HepG2 (cell line): Measurements from ENCODE around the gene TRMT112.

Experiments used
- GTF2F1 ChIP-seq: fragments of 150-350 bp; IDR thresholded peaks from 2 replicates; pipeline ENCODE4 v1.6.1; 2014; ENCODE audit warnings: low read length
- KDM5A ChIP-seq: fragments of 200-600 bp; sonication (generic); IDR thresholded peaks from 2 replicates; pipeline ENCODE4 v1.7.0; 2018; ENCODE audit warnings: antibody characterized with exemption, mild to moderate bottlenecking, low read length, borderline replicate concordance
- NFYB ChIP-seq: sonication (generic); formaldehyde crosslinking; IDR thresholded peaks from 2 replicates; pipeline ENCODE4 v1.4.0; 2020; ENCODE audit warnings: missing genetic modification reagents
- PAXIP1 ChIP-seq: sonication (generic); formaldehyde crosslinking; conservative IDR thresholded peaks from 2 replicates; pipeline ENCODE4 v1.4.0; 2020; ENCODE audit warnings: mild to moderate bottlenecking, missing genetic modification reagents, moderate library complexity
- RNF2 ChIP-seq: fragments of 450-650 bp; conservative IDR thresholded peaks from 2 replicates; pipeline ENCODE4 v1.6.1; 2016; ENCODE audit warnings: low read depth
- TEAD2 ChIP-seq: sonication (generic); formaldehyde crosslinking; IDR thresholded peaks from 2 replicates; pipeline ENCODE4 v1.9.0; 2021; ENCODE audit warnings: missing genetic modification reagents
- ZNF674 ChIP-seq: sonication (generic); formaldehyde crosslinking; IDR thresholded peaks from 2 replicates; pipeline ENCODE4 v1.5.0; 2020; ENCODE audit warnings: low read depth, mild to moderate bottlenecking, missing genetic modification reagents
- TF ChIP-seq, protein P1 (sequence below): sonication (generic); formaldehyde crosslinking; IDR thresholded peaks from 2 replicates; pipeline ENCODE4 v1.5.0; 2020; ENCODE audit warnings: mild to moderate bottlenecking, missing genetic modification reagents, moderate library complexity
- TF ChIP-seq, protein P2 (sequence below): sonication (generic); formaldehyde crosslinking; IDR thresholded peaks from 2 replicates; pipeline ENCODE4 v1.4.0; 2020; ENCODE audit warnings: missing genetic modification reagents
- TF ChIP-seq, protein P3 (sequence below): IDR thresholded peaks from 2 replicates; pipeline ENCODE4 v1.6.1; 2012; ENCODE audit warnings: inconsistent platforms

DNA sequence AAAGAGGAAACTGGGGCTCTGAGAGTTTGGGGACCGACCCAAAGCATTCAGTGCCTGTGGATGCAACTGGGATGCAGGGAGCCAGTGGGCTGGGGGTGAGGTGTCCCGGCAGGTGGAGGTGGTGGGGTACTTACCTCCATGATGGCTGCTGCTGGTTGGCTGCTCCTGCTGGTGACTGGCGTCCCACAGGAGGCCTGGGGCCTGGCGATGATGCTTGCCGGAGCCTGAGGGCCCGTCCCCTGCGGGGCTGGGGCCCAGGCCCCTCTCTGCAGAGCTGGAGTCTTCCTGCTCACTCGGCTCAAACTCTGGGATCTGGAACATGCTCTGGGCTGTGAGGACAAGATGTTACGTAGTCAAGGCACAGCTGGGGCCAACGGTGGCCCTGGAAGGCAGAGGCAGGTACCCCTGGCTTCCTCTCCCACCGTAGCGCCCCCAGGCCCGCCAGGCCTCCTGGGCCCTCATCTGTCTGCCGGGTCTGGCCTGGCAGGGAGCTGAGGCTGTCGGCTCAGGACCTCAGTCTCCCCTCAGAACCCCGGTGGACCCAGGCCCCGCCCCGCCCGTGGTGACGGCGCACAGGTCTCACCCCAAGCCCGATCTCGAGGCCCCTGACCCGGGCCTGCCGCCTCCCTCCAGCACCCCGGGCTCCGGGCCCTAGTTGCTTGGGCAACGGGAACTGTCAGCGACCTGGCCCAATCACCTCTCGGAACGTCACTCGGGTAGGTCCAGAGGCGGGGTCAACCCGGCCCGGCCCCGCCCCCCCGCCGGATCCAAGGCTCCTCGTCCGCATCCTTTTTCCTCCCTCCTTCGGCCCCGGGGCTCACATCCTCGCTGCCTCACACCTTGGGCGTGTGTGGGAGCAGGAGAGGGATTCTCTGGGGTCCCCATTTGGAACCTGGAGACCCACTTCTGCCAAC, 33.1 kb downstream of the TRMT112 start, which contains the start of gene BAD:
- TF ChIP-seq, protein P1, sequence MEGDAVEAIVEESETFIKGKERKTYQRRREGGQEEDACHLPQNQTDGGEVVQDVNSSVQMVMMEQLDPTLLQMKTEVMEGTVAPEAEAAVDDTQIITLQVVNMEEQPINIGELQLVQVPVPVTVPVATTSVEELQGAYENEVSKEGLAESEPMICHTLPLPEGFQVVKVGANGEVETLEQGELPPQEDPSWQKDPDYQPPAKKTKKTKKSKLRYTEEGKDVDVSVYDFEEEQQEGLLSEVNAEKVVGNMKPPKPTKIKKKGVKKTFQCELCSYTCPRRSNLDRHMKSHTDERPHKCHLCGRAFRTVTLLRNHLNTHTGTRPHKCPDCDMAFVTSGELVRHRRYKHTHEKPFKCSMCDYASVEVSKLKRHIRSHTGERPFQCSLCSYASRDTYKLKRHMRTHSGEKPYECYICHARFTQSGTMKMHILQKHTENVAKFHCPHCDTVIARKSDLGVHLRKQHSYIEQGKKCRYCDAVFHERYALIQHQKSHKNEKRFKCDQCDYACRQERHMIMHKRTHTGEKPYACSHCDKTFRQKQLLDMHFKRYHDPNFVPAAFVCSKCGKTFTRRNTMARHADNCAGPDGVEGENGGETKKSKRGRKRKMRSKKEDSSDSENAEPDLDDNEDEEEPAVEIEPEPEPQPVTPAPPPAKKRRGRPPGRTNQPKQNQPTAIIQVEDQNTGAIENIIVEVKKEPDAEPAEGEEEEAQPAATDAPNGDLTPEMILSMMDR (CRISPR knock-in tag): no peak
- TF ChIP-seq, protein P2, sequence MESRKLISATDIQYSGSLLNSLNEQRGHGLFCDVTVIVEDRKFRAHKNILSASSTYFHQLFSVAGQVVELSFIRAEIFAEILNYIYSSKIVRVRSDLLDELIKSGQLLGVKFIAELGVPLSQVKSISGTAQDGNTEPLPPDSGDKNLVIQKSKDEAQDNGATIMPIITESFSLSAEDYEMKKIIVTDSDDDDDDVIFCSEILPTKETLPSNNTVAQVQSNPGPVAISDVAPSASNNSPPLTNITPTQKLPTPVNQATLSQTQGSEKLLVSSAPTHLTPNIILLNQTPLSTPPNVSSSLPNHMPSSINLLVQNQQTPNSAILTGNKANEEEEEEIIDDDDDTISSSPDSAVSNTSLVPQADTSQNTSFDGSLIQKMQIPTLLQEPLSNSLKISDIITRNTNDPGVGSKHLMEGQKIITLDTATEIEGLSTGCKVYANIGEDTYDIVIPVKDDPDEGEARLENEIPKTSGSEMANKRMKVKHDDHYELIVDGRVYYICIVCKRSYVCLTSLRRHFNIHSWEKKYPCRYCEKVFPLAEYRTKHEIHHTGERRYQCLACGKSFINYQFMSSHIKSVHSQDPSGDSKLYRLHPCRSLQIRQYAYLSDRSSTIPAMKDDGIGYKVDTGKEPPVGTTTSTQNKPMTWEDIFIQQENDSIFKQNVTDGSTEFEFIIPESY: no peak
- no peak for TF ChIP-seq KDM5A
- no peak for TF ChIP-seq RNF2
- peak; percentile 85 for TF ChIP-seq NFYB (CRISPR knock-in tag)
- no peak for TF ChIP-seq GTF2F1
- TF ChIP-seq, protein P3, sequence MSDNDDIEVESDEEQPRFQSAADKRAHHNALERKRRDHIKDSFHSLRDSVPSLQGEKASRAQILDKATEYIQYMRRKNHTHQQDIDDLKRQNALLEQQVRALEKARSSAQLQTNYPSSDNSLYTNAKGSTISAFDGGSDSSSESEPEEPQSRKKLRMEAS: peak; percentile 45
- TF ChIP-seq ZNF674: no peak
- TF ChIP-seq TEAD2 (CRISPR knock-in tag): no peak
- TF ChIP-seq PAXIP1 (CRISPR knock-in tag): 0 out of 2 replicates have a peak, but pooled peaks have one; percentile 23
